Measurements from ENCODE around the gene TCEANC2.

- TF ChIP-seq CHD1 (IDR thresholded peaks at IDR 0.05; ENCODE audit: low read depth, low read length) (no peak), RCOR1 (IDR thresholded peaks at IDR 0.05; ENCODE audit: insufficient replicate concordance, low read length) (no peak), CTCF (conservative IDR thresholded peaks at IDR 0.05; ENCODE audit: low read depth, low read length) (no peak), ELK1 (IDR thresholded peaks at IDR 0.05; ENCODE audit: borderline replicate concordance, low read depth, low read length) (no peak), SMC3 (IDR thresholded peaks at IDR 0.05; ENCODE audit: low read depth, low read length) (no peak), POLR2A (IDR thresholded peaks at IDR 0.05; ENCODE audit: low read depth, low read length) (no peak), RAD21 (IDR thresholded peaks at IDR 0.05; ENCODE audit: low read length) (no peak), MAFK (IDR thresholded peaks at IDR 0.05; ENCODE audit: low read depth, low read length) (no peak), MXI1 (IDR thresholded peaks at IDR 0.05; ENCODE audit: borderline replicate concordance, low read depth, low read length) (no peak), CEBPB (IDR thresholded peaks at IDR 0.05; ENCODE audit: low read depth, low read length) (no peak), NFE2L2 (IDR thresholded peaks at IDR 0.05; ENCODE audit: low read depth, low read length) (no peak), FOS (IDR thresholded peaks at IDR 0.05; ENCODE audit: low read depth, low read length) (no peak; the same call in 1 of the 2 replicates), RFX5 (IDR thresholded peaks at IDR 0.05; ENCODE audit: low read depth, low read length) (no peak)
- TF ChIP-seq, protein P1, sequence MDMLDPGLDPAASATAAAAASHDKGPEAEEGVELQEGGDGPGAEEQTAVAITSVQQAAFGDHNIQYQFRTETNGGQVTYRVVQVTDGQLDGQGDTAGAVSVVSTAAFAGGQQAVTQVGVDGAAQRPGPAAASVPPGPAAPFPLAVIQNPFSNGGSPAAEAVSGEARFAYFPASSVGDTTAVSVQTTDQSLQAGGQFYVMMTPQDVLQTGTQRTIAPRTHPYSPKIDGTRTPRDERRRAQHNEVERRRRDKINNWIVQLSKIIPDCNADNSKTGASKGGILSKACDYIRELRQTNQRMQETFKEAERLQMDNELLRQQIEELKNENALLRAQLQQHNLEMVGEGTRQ (IDR thresholded peaks at IDR 0.05; ENCODE audit: low read depth, low read length), result no peak
These were observed 64.6 kb downstream of the TCEANC2 start for GRCh38 chr1:54117815-54118563.
